OCI-LY1 (cell line): Measurements from ENCODE around the gene EML1.

Experiments used
- H2AFZ ChIP-seq: fragments of 200-600 bp; sonication (generic), shearing (Covaris generic); 2 replicates; pipeline ENCODE4 v1.6.0; 2014; ENCODE audit warnings: antibody characterized with exemption, mild to moderate bottlenecking, low read length
- H3F3A ChIP-seq: fragments of 200-600 bp; sonication (generic), shearing (Covaris generic); 2 replicates; pipeline ENCODE4 v1.6.0; 2014; ENCODE audit warnings: mild to moderate bottlenecking, antibody characterized with exemption, low read length, moderate library complexity; ENCODE audit not compliant: insufficient read depth
- H3K27ac ChIP-seq: fragments of 200-600 bp; sonication (generic); 2 replicates; pipeline ENCODE4 v1.5.1; 2014; ENCODE audit warnings: low read length, mixed run types, mild to moderate bottlenecking, low read depth; ENCODE audit not compliant: poor library complexity, severe bottlenecking
- H3K27me3 ChIP-seq: fragments of 200-600 bp; sonication (generic); 2 replicates; pipeline ENCODE4 v1.6.0; 2014; ENCODE audit warnings: antibody characterized with exemption, mild to moderate bottlenecking, low read length, moderate library complexity; ENCODE audit not compliant: insufficient read depth
- H3K36me3 ChIP-seq: fragments of 200-600 bp; sonication (generic); 2 replicates; pipeline ENCODE4 v1.6.1; 2014; ENCODE audit warnings: mild to moderate bottlenecking, antibody characterized with exemption, low read length, moderate library complexity, mixed read lengths; ENCODE audit not compliant: insufficient read depth
- H3K4me1 ChIP-seq: fragments of 200-600 bp; sonication (generic); 2 replicates; pipeline ENCODE4 v1.5.1; 2014; ENCODE audit warnings: mild to moderate bottlenecking, low read length, moderate library complexity; ENCODE audit not compliant: insufficient read depth, severe bottlenecking
- H3K4me2 ChIP-seq: fragments of 200-600 bp; sonication (generic), shearing (Covaris generic); 2 replicates; pipeline ENCODE4 v1.6.1; 2014; ENCODE audit warnings: low read length
- H3K4me3 ChIP-seq: fragments of 200-600 bp; sonication (generic); 2 replicates; pipeline ENCODE4 v1.5.1; 2014; ENCODE audit warnings: low read length, low read depth, mild to moderate bottlenecking, mixed read lengths; ENCODE audit not compliant: poor library complexity, severe bottlenecking
- H3K79me2 ChIP-seq: fragments of 200-600 bp; shearing (Covaris generic); 2 replicates; pipeline ENCODE4 v1.6.1; 2016; ENCODE audit warnings: mixed run types, low read length, mixed read lengths; ENCODE audit not compliant: insufficient read depth
- H3K9ac ChIP-seq: fragments of 200-600 bp; sonication (generic), shearing (Covaris generic); 2 replicates; pipeline ENCODE4 v1.6.1; 2014; ENCODE audit warnings: mild to moderate bottlenecking, low read length, mixed read lengths
- H3K9me2 ChIP-seq: fragments of 200-600 bp; sonication (generic), shearing (Covaris generic); 2 replicates; pipeline ENCODE4 v1.6.1; 2014; ENCODE audit warnings: low read depth, mild to moderate bottlenecking, low read length, mixed read lengths
- H3K9me3 ChIP-seq: fragments of 200-600 bp; shearing (Covaris generic); 2 replicates; pipeline ENCODE4 v1.6.1; 2014; ENCODE audit warnings: low read length, mixed read lengths
- H4K20me1 ChIP-seq: fragments of 200-600 bp; sonication (generic), shearing (Covaris generic); 2 replicates; pipeline ENCODE4 v1.6.0; 2016; ENCODE audit warnings: mild to moderate bottlenecking, low read length; ENCODE audit not compliant: insufficient read depth
- EZH2 ChIP-seq: fragments of 200-600 bp; sonication (generic), shearing (Covaris generic); IDR thresholded peaks from 2 replicates; pipeline ENCODE4 v1.8.0; 2017; ENCODE audit warnings: borderline replicate concordance, mixed run types, mild to moderate bottlenecking, antibody characterized with exemption, low read length, moderate library complexity, mixed read lengths
- TF ChIP-seq, protein P1 (sequence below): fragments of 200-600 bp; sonication (generic), shearing (Covaris generic); IDR thresholded peaks from 2 replicates; pipeline ENCODE4 v1.5.1; 2017; ENCODE audit warnings: mild to moderate bottlenecking, antibody characterized with exemption, low read length, moderate library complexity, mixed read lengths

Gene EML1

DNA sequence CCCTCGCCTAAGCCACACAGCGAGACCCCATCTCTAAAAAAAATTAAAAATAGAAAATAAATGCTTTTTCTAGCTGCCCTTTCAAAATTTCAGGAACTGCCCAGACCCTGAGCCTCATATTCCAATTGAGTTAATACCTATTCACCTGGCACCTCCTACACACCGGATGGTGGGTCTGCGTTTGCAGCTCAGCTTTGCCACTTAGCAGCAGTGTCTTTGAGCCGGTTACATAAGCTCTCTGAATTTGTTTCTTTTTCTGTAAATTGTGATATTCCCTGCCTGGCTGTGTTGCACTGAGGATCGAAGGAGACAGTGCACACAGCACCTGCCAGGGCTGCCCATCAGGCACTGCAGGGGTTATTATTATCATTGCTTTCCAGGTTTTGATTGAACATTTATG, 125.6 kb downstream of the EML1 start:
- H3K4me2 ChIP-seq: no peak overlapping the region
- H3K79me2 ChIP-seq: no peaks in the 10 kb centered on the region
- no peaks in the 10 kb centered on the region for H4K20me1 ChIP-seq
- H3K9ac ChIP-seq: no peak overlapping the region
- TF ChIP-seq, protein P1, sequence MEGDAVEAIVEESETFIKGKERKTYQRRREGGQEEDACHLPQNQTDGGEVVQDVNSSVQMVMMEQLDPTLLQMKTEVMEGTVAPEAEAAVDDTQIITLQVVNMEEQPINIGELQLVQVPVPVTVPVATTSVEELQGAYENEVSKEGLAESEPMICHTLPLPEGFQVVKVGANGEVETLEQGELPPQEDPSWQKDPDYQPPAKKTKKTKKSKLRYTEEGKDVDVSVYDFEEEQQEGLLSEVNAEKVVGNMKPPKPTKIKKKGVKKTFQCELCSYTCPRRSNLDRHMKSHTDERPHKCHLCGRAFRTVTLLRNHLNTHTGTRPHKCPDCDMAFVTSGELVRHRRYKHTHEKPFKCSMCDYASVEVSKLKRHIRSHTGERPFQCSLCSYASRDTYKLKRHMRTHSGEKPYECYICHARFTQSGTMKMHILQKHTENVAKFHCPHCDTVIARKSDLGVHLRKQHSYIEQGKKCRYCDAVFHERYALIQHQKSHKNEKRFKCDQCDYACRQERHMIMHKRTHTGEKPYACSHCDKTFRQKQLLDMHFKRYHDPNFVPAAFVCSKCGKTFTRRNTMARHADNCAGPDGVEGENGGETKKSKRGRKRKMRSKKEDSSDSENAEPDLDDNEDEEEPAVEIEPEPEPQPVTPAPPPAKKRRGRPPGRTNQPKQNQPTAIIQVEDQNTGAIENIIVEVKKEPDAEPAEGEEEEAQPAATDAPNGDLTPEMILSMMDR: no peak
- H2AFZ ChIP-seq: no peak overlapping the region
- H3K4me3 ChIP-seq: no peak overlapping the region
- no peaks in the 10 kb centered on the region for H3K27me3 ChIP-seq
- no peaks in the 10 kb centered on the region for H3K9me3 ChIP-seq
- no peaks in the 10 kb centered on the region for H3K4me1 ChIP-seq
- no peaks in the 10 kb centered on the region for H3K9me2 ChIP-seq
- no peaks in the 10 kb centered on the region for H3K36me3 ChIP-seq
- no peaks in the 10 kb centered on the region for H3F3A ChIP-seq
- no peak overlapping the region for H3K27ac ChIP-seq

DNA sequence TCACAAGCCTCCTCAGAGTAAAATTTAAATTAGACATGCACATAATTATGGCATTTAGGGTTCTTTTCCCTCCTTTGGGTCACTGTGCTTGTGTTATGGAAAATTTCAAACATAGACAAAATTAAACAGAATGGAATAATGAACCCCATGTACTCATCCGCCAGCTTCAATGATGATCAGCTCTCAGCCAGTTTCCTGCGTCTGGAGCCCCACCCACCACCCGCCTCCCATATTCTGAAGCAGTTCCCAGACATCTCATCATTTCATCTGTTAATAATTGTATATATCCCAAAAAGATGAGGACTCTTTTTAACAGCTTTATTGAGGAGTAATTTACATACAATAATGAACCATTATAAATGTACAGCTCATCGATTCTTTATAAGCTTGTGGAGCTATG, 128.2 kb downstream of the EML1 start:
- Histone ChIP-seq H3K27me3 (no peaks in the 10 kb centered on the region), H3K9ac (no peak overlapping the region), H3K4me3 (no peak overlapping the region), H3K4me1 (no peaks in the 10 kb centered on the region), H3K27ac (no peak overlapping the region), H2AFZ (no peak overlapping the region), H3K9me2 (no peaks in the 10 kb centered on the region), H3K4me2 (no peak overlapping the region), H4K20me1 (no peaks in the 10 kb centered on the region), H3K9me3 (no peaks in the 10 kb centered on the region), H3F3A (no peaks in the 10 kb centered on the region), H3K36me3 (no peaks in the 10 kb centered on the region), H3K79me2 (no peaks in the 10 kb centered on the region)
- TF ChIP-seq, protein P1: no peak
- no peak for TF ChIP-seq EZH2

DNA sequence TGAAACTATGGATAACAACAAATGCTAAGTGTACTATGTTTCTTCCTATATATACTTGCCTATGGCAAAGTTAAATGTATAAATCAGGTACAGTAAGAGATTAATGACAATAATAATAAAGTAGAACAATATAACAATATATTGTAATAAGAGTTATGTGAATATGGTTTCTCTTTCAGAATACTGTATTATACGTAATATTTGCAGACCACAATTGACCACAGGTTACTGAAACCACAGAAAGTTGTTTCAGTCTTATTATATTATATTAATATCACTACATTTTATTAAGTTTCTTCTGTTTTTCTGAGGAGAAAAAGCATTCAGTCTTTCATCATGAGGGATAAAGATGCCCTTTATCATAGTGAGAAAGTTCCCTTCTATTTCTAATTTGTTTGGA, 131.2 kb downstream of the EML1 start:
- Histone ChIP-seq H3K9me2 (no peaks in the 10 kb centered on the region), H3K4me1 (no peaks in the 10 kb centered on the region), H2AFZ (no peak overlapping the region), H3K9ac (no peak overlapping the region), H3K79me2 (no peaks in the 10 kb centered on the region), H3K27me3 (no peaks in the 10 kb centered on the region), H3K27ac (no peak overlapping the region), H4K20me1 (no peaks in the 10 kb centered on the region), H3K4me3 (no peak overlapping the region), H3K4me2 (no peak overlapping the region), H3K9me3 (no peaks in the 10 kb centered on the region), H3K36me3 (no peaks in the 10 kb centered on the region), H3F3A (no peaks in the 10 kb centered on the region)
- no peak for TF ChIP-seq EZH2
- TF ChIP-seq, protein P1: no peak
